ENCODE results near the gene UBR4.

UBR4 gene

DNA sequence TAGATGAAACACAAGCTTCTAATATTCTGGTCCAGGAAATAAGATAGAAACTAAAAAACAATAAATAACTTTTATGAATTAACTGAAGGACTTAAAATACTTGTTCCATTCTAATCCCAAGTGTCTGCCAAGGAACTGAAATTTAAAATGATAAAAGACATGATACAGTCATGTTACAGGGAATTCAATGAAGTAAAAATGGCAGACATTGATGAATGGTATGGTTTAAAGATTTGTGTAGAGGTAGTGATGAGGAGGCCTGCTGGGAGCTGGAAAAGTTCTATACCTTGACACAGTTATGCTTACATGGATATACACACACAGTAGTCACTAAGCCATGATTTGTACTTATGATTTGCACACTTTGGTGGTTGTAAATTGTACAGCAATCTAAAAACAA, 2.1 kb upstream of the UBR4 start:
- TF ChIP-seq, protein P1, sequence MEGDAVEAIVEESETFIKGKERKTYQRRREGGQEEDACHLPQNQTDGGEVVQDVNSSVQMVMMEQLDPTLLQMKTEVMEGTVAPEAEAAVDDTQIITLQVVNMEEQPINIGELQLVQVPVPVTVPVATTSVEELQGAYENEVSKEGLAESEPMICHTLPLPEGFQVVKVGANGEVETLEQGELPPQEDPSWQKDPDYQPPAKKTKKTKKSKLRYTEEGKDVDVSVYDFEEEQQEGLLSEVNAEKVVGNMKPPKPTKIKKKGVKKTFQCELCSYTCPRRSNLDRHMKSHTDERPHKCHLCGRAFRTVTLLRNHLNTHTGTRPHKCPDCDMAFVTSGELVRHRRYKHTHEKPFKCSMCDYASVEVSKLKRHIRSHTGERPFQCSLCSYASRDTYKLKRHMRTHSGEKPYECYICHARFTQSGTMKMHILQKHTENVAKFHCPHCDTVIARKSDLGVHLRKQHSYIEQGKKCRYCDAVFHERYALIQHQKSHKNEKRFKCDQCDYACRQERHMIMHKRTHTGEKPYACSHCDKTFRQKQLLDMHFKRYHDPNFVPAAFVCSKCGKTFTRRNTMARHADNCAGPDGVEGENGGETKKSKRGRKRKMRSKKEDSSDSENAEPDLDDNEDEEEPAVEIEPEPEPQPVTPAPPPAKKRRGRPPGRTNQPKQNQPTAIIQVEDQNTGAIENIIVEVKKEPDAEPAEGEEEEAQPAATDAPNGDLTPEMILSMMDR (conservative IDR thresholded peaks at IDR 0.05): no peak
- H3K27ac ChIP-seq: peak overlapping the region; percentile 91

DNA sequence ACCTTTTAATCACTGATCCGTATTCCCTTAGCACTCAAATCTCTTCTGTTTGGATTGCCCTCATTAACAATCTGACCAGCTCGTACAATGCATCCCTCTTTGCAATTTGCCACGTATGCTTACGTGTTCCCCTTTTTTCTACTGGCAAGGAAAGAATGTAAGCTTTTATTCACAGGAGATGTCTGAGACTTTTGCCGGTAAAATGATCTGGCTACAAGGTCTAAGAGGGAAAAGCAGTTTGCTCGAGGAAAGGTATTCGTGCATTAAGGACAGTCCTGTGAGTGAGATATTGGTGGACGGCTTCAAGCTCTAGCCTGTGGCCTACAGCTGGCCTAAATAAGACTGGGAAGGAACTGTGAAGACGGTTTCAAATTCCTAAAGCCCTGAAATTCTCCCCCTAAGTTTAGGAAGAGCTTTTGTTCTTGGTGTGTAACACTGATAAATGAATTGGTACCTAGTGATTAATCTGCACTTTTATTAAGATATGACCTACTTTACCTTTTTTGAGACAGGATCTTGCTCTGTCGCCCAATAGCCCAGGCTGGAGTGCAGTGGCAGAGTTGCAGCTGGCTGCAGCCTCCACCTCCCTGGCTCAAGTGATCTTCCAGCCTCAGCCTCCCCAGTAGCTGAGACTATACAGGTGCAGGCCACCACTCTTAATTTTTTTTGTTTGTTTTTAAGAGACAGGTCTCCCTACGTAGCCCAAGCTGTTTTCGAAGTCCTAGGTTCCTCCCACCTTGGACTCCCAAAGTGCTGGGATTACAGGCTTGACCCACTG, 895 bp upstream of the UBR4 start:
- TF ChIP-seq, protein P1 (conservative IDR thresholded peaks at IDR 0.05): no peak
- H3K27ac ChIP-seq: peak overlapping the region; percentile 91

- H3K27ac ChIP-seq: peak overlapping the region; percentile 91
- TF ChIP-seq, protein P1 (conservative IDR thresholded peaks at IDR 0.05): no peak
These were observed 552 bp downstream of the UBR4 start for GRCh38 chr1:19209439-19209989.

- peak overlapping the region; percentile 91 for H3K27ac ChIP-seq
- TF ChIP-seq, protein P1 (conservative IDR thresholded peaks at IDR 0.05): no peak
These were observed 1.2 kb downstream of the UBR4 start for GRCh38 chr1:19208710-19209438.

GRCh38 chr1:19206947-19207346, 3.1 kb downstream of the UBR4 start:
- TF ChIP-seq, protein P1 (conservative IDR thresholded peaks at IDR 0.05): no peak
- H3K27ac ChIP-seq: no peak overlapping the region

- H3K27ac ChIP-seq: no peak overlapping the region
- TF ChIP-seq, protein P1 (conservative IDR thresholded peaks at IDR 0.05): no peak
These were observed 4.2 kb downstream of the UBR4 start for GRCh38 chr1:19205845-19206244.

GRCh38 chr1:19205403-19205802, 4.7 kb downstream of the UBR4 start:
- no peak overlapping the region for H3K27ac ChIP-seq
- TF ChIP-seq, protein P1 (conservative IDR thresholded peaks at IDR 0.05): no peak

Measured in VCaP (cell line).